GM12875 (cell line): ENCODE data around the gene DDR1.

Experiments
- H3K4me3 ChIP-seq: one replicate; pipeline ENCODE4 v1.5.1; 2011; ENCODE audit warnings: low read depth, low read length, control low read depth
- CTCF ChIP-seq: IDR thresholded peaks from 2 replicates; pipeline ENCODE4 v1.5.1; 2011; ENCODE audit warnings: low read depth, mild to moderate bottlenecking, control low read depth, inconsistent platforms, low read length, moderate library complexity, borderline replicate concordance; ENCODE audit not compliant: insufficient read depth

Gene DDR1

GRCh38 chr6:30839671-30840070, 44.6 kb upstream of the DDR1 start:
- no peak for TF ChIP-seq CTCF
- H3K4me3 ChIP-seq = no peak overlapping the region

GRCh38 chr6:30840084-30840934, 44.0 kb upstream of the DDR1 start:
- TF ChIP-seq CTCF = no peak
- no peak overlapping the region for H3K4me3 ChIP-seq

GRCh38 chr6:30840935-30841643, 43.2 kb upstream of the DDR1 start:
- H3K4me3 ChIP-seq = no peak overlapping the region
- TF ChIP-seq CTCF = no peak

DNA sequence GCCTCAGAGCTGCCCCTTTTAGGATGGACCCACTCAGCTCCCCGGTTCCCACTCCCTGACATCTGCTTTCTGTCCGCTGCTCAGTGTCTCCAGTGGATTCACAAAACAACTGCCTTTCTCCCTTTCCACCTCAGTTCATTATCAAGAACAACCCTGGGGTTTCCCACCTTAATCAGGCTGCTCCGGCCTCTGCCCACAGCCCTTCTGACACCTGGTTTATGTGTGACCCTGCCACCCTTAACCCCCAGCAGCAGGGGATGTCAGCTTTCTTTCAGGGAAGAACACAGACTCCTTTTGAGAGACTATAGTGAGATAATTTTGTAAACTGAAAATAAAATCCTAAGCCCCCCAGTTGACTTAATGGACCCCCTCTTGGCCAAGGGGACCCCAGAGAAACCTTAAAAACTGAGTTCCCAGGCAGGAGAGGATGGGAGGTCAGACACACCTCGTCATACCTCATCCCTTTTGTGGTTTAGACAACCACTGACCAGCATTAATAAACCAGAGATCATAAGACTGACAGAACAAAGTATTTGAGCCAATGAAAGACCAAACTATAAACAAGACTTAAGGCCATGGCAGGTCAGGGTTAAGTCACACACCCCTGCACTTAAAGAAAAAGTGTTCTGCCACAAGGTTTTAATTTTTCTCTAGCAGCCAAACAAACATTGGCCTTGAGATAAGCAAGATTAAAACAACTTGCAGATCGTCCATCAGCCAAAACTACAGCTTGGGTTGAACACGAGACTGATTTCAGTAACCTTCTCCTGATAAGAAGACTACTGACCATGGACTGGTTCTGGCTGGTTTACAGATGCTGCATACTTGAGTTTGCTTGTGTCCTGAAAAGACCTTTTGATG, 42.4 kb upstream of the DDR1 start:
- no peak for TF ChIP-seq CTCF
- no peak overlapping the region for H3K4me3 ChIP-seq

DNA sequence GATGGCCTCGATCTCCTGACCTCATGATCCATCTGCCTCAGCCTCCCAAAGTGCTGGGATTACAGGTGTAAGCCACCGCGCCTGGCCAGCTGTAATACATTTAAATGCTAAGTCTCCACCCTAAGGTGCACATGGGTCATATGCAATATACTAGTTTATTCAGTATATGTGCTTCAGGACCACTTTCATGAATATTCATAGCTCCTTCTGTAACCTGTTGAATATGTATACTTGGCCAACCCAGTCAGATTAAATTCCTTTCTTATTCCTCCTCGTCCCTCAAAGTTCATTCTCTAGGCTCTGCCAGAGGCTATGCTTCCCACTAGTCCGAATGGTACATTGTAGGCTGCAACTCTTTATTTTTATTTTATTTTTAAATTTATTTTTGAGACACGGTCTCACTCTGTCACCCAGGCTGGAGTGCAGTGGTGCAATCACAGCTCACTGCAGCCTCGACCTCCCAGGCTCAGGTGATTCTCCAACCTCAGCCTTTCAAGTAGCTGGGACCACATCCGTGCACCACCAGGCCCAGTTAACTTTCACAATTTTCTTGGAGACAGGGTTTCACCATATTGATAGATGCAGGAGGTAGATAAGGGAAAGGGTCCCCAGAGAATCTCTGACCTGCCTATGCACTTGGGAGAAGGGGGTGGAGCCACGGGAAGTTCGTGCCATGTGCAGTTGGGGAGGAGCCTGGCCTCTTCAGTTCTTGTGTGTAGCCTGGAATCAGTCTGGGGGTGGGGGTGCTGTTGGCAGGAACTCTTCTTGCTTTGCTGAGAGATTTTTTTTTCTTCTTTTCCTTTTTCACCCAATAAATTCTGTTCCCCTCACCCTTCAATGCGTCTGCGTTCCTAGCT, 41.3 kb upstream of the DDR1 start:
- H3K4me3 ChIP-seq = no peak overlapping the region
- TF ChIP-seq CTCF = no peak

DNA sequence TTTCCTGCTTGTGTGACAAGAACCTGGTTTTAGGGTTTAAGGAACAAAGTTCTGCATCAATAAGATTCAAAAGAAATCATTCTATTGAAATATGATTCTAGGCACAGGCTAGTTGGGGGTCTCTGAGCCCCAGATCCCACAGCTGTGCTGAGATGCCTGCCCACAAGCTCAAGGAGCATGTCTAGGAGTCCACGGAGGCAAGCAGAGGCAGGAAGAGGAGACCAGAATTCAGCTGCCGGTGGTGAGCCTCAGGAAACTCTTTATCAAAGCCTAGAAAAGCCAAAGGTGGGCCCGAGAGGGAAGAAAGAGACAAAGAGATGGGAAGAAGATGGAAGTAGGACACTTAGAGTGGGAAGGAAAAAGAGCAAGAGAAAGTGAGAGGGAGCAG, 40.7 kb upstream of the DDR1 start:
- H3K4me3 ChIP-seq = no peak overlapping the region
- no peak for TF ChIP-seq CTCF
